MM.1S (cell line): Measurements from ENCODE around the gene DNASE1L3.

Experiments used
- DNase-seq: peaks from one replicate; pipeline ENCODE4 v3.0.0-alpha.2; 2015
- H2AFZ ChIP-seq: fragments of 300-600 bp; sonication (generic); 2 replicates; pipeline ENCODE4 v1.6.0; 2016; ENCODE audit warnings: antibody characterized with exemption, low read length
- H3F3A ChIP-seq: fragments of 300-600 bp; sonication (generic); 2 replicates; pipeline ENCODE4 v1.6.1; 2016; ENCODE audit warnings: mild to moderate bottlenecking, antibody characterized with exemption, low read length, moderate library complexity, mixed read lengths; ENCODE audit not compliant: insufficient read depth
- H3K27ac ChIP-seq: fragments of 300-600 bp; sonication (generic); 2 replicates; pipeline ENCODE4 v1.5.1; 2016; ENCODE audit warnings: mild to moderate bottlenecking, low read length
- H3K27me3 ChIP-seq: fragments of 300-600 bp; sonication (generic); replicated peaks from 2 replicates; pipeline ENCODE4 v1.6.0; 2016; ENCODE audit warnings: low read length; ENCODE audit not compliant: insufficient read depth
- H3K36me3 ChIP-seq: fragments of 300-600 bp; sonication (generic); replicated peaks from 2 replicates; pipeline ENCODE4 v1.6.1; 2016; ENCODE audit warnings: mild to moderate bottlenecking, low read length, mixed read lengths; ENCODE audit not compliant: insufficient read depth
- H3K4me1 ChIP-seq: fragments of 300-600 bp; sonication (generic); 2 replicates; pipeline ENCODE4 v1.6.1; 2016; ENCODE audit warnings: low read length, mixed read lengths
- H3K4me2 ChIP-seq: fragments of 300-600 bp; sonication (generic); 2 replicates; pipeline ENCODE4 v1.6.0; 2016; ENCODE audit warnings: low read depth, low read length
- H3K4me3 ChIP-seq: fragments of 300-600 bp; sonication (generic); 2 replicates; pipeline ENCODE4 v1.5.1; 2016; ENCODE audit warnings: low read length, mixed read lengths
- H3K79me2 ChIP-seq: fragments of 300-600 bp; sonication (generic); 2 replicates; pipeline ENCODE4 v1.6.1; 2016; ENCODE audit warnings: mixed run types, low read length, mixed read lengths
- H3K9ac ChIP-seq: fragments of 300-600 bp; sonication (generic); 2 replicates; pipeline ENCODE4 v1.6.1; 2016; ENCODE audit warnings: low read length, mixed read lengths
- H3K9me2 ChIP-seq: fragments of 300-600 bp; sonication (generic); replicated peaks from 2 replicates; pipeline ENCODE4 v1.6.1; 2016; ENCODE audit warnings: mild to moderate bottlenecking, low read length, mixed read lengths; ENCODE audit not compliant: insufficient read depth
- H3K9me3 ChIP-seq: fragments of 300-600 bp; sonication (generic); replicated peaks from 2 replicates; pipeline ENCODE4 v1.6.1; 2016; ENCODE audit warnings: mild to moderate bottlenecking, low read length, mixed read lengths; ENCODE audit not compliant: insufficient read depth
- H4K20me1 ChIP-seq: fragments of 300-600 bp; sonication (generic); 2 replicates; pipeline ENCODE4 v1.6.1; 2016; ENCODE audit warnings: mild to moderate bottlenecking, low read length, moderate library complexity, mixed read lengths; ENCODE audit not compliant: insufficient read depth
- EZH2 ChIP-seq: fragments of 300-600 bp; sonication (generic); optimal IDR thresholded peaks from 2 replicates; pipeline ENCODE3; 2017; ENCODE audit warnings: low read depth, mild to moderate bottlenecking, antibody characterized with exemption, low read length, mixed read lengths
- EZH2phosphoT487 ChIP-seq: fragments of 300-600 bp; sonication (generic); IDR thresholded peaks from 2 replicates; pipeline ENCODE4 v1.6.1; 2018; ENCODE audit warnings: antibody characterized with exemption, low read length
- TF ChIP-seq, protein P1 (sequence below): fragments of 300-600 bp; sonication (generic); IDR thresholded peaks from 2 replicates; pipeline ENCODE4 v1.5.1; 2016; ENCODE audit warnings: antibody characterized with exemption, low read length, mixed read lengths

The DNASE1L3 gene

DNA sequence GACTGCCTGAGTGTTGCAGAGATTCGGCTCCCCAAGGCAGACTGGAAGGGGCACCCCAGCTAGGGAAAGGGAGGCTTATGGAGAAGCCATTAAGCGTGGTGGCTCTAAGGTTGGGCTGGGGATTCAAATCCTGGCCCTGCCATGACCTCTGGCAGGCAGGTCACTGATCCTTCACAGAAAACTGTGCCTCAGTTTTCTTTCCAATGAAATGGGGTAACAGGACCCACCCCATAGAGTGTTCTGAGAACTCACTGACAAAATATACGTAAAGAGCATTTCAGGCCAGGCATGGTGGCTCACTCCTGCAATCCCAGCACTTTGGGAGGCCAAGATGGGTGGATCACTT, 34.6 kb downstream of the DNASE1L3 start:
- H3K27me3 ChIP-seq = no peaks in the 10 kb centered on the region; the same call in 1 of the 2 replicates
- H3K79me2 ChIP-seq = no peaks in the 10 kb centered on the region
- DNase-seq = no peak
- H4K20me1 ChIP-seq = no peaks in the 10 kb centered on the region
- TF ChIP-seq EZH2phosphoT487 (no peak), EZH2 (no peak)
- TF ChIP-seq, protein P1, sequence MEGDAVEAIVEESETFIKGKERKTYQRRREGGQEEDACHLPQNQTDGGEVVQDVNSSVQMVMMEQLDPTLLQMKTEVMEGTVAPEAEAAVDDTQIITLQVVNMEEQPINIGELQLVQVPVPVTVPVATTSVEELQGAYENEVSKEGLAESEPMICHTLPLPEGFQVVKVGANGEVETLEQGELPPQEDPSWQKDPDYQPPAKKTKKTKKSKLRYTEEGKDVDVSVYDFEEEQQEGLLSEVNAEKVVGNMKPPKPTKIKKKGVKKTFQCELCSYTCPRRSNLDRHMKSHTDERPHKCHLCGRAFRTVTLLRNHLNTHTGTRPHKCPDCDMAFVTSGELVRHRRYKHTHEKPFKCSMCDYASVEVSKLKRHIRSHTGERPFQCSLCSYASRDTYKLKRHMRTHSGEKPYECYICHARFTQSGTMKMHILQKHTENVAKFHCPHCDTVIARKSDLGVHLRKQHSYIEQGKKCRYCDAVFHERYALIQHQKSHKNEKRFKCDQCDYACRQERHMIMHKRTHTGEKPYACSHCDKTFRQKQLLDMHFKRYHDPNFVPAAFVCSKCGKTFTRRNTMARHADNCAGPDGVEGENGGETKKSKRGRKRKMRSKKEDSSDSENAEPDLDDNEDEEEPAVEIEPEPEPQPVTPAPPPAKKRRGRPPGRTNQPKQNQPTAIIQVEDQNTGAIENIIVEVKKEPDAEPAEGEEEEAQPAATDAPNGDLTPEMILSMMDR = no peak
- no peak overlapping the region for H3K4me3 ChIP-seq
- no peaks in the 10 kb centered on the region for H3K9me2 ChIP-seq
- H3F3A ChIP-seq = no peaks in the 10 kb centered on the region
- H3K36me3 ChIP-seq = no peaks in the 10 kb centered on the region
- 0 out of 2 replicates have a peak, but pooled peaks cover 8% of the 10 kb centered on the region for H3K4me1 ChIP-seq
- no peak overlapping the region for H3K4me2 ChIP-seq
- no peak overlapping the region for H3K9ac ChIP-seq
- H3K9me3 ChIP-seq = no peaks in the 10 kb centered on the region
- no peak overlapping the region for H2AFZ ChIP-seq
- H3K27ac ChIP-seq = no peak overlapping the region

DNA sequence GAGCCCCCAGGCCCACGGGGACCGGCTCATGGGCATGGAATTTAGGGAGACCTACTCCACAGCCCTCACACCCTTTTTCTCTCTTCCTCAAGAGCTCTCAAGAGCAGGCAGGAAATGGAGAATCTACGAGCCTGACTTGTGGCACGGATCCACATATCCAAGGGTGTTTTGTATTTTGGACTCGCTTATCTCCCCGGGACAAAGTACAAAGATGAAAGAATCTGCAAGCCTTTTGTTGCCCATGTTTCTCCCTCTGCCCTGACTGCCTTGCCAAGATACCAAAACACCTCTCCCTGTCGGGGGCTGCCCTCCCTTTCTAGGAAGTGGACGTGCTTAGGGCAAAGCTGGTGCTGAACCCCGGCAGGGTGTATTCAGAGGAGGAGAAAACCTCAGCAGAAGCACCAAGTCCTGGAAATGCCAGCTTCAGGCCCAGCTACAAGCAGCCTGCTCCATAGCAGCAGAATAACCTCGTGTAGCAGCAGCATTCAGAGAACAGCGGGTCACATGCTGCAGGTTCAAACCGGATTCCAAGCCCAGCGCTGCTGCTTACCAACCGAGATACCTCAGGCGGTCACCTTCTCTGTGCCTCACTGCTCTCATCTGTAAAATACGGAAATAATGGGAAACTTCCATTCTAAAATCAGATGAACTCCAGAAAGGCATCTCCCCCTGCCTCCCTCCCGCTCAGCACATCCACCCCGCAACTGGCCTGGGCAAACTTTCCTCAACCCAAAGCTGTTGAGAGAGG, 35.2 kb downstream of the DNASE1L3 start:
- Histone ChIP-seq H3K9ac (no peak overlapping the region), H2AFZ (no peak overlapping the region)

DNA sequence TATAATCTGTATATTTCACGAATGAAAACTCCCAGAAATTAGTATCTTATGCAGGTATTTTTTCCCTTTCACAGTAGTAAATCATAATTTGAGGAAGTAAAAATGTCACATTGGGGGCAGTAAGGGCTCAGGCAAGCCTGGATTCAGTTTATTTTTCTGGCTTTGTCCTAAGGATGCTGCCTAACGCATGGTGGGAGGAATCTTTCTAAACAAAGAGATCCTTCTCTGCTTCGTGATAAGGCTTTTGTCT, 35.7 kb downstream of the DNASE1L3 start:
- H3K4me2 ChIP-seq = no peak overlapping the region
- H3K9ac ChIP-seq = no peak overlapping the region
- H3K4me3 ChIP-seq = no peak overlapping the region
- no peaks in the 10 kb centered on the region for H3F3A ChIP-seq
- H3K79me2 ChIP-seq = no peaks in the 10 kb centered on the region
- H2AFZ ChIP-seq = no peak overlapping the region
- no peaks in the 10 kb centered on the region for H3K36me3 ChIP-seq
- H3K9me2 ChIP-seq = no peaks in the 10 kb centered on the region
- 0 out of 2 replicates have a peak, but pooled peaks cover 8% of the 10 kb centered on the region for H3K4me1 ChIP-seq
- TF ChIP-seq EZH2 (no peak), EZH2phosphoT487 (no peak)
- TF ChIP-seq, protein P1 = no peak
- H4K20me1 ChIP-seq = no peaks in the 10 kb centered on the region
- no peaks in the 10 kb centered on the region; the same call in 1 of the 2 replicates for H3K27me3 ChIP-seq
- no peak for DNase-seq
- no peak overlapping the region for H3K27ac ChIP-seq
- no peaks in the 10 kb centered on the region for H3K9me3 ChIP-seq

More for the DNA sequence above, 35.2 kb downstream of the DNASE1L3 start:
- H3K36me3 ChIP-seq = no peaks in the 10 kb centered on the region
- DNase-seq = no peak
- no peaks in the 10 kb centered on the region for H3K79me2 ChIP-seq
- no peaks in the 10 kb centered on the region for H3F3A ChIP-seq
- H3K27me3 ChIP-seq = no peaks in the 10 kb centered on the region; the same call in 1 of the 2 replicates
- H3K4me1 ChIP-seq = 0 out of 2 replicates have a peak, but pooled peaks cover 8% of the 10 kb centered on the region
- no peaks in the 10 kb centered on the region for H3K9me3 ChIP-seq
- H4K20me1 ChIP-seq = no peaks in the 10 kb centered on the region
- no peak for TF ChIP-seq EZH2
- TF ChIP-seq, protein P1 = no peak
- no peak for TF ChIP-seq EZH2phosphoT487
- no peak overlapping the region for H3K4me2 ChIP-seq
- H3K4me3 ChIP-seq = no peak overlapping the region
- H3K27ac ChIP-seq = no peak overlapping the region
- no peaks in the 10 kb centered on the region for H3K9me2 ChIP-seq
